Fibroblast of skin of abdomen (primary cell): ENCODE measurements around the gene GUCA2A.
A peak's percentile ranks its signal among the peaks of the same experiment; 100 is the strongest.

Experiments
- DNase-seq: peaks from one replicate; pipeline ENCODE4 v3.0.0-alpha.2; 2013

The GUCA2A gene

GRCh38 chr1:42153624-42154023 is 10.9 kb downstream of the GUCA2A start:
- no peak for DNase-seq

GRCh38 chr1:42152907-42153600 is 11.5 kb downstream of the GUCA2A start, which contains the start of gene GUCA2B:
Gene GUCA2B, plus strand, starts transcription at chr1:42153410. Its CDS starts 41 bp downstream, at chr1:42153451.
- no peak for DNase-seq

DNA sequence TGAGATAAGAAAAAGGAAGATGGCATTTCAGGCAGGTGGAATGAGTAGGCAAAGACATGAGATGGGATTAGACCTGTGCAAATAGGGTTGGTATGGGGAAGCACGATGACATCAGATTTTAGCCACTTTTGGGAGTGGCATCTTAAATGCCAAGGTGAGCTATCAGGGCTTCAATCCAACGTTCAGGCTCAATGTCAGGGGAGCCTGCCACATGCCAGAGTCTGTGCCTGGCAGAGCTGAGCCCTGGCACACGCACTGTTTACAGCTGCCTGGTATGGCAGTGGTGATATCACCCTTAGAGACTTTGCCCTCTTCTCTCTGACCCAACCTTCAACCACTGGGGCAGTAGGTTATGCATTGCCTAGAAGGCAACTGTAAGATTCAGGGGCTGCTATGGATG is 12.4 kb downstream of the GUCA2A start:
- no peak for DNase-seq

- no peak for DNase-seq
Observed at GRCh38 chr1:42150651-42151050, 13.9 kb downstream of the GUCA2A start.

GRCh38 chr1:42148166-42148565 is 16.4 kb downstream of the GUCA2A start:
- DNase-seq: no peak

GRCh38 chr1:42146626-42147320 is 17.8 kb downstream of the GUCA2A start:
- peak; percentile 42 for DNase-seq

- no peak for DNase-seq
Observed at GRCh38 chr1:42145764-42146625, 18.6 kb downstream of the GUCA2A start.

DNA sequence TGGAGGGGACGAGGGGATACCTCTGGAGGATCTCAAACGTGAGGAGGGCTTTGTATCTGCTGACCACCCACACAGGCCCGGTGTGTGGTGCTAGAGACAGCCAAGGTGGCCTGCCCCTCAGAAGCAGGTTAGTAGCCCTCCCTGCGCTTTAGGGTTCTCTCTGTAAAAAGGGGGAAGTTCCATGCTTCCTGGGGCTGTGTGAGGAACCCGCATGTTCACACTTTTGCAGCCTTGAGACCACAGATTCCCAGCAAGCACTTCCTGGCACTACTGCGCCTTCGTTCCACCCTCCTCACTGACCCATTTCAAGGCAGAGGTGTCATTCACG is 19.2 kb downstream of the GUCA2A start:
- DNase-seq: no peak

- DNase-seq: no peak
Observed at GRCh38 chr1:42144711-42145388, 19.7 kb downstream of the GUCA2A start.

DNA sequence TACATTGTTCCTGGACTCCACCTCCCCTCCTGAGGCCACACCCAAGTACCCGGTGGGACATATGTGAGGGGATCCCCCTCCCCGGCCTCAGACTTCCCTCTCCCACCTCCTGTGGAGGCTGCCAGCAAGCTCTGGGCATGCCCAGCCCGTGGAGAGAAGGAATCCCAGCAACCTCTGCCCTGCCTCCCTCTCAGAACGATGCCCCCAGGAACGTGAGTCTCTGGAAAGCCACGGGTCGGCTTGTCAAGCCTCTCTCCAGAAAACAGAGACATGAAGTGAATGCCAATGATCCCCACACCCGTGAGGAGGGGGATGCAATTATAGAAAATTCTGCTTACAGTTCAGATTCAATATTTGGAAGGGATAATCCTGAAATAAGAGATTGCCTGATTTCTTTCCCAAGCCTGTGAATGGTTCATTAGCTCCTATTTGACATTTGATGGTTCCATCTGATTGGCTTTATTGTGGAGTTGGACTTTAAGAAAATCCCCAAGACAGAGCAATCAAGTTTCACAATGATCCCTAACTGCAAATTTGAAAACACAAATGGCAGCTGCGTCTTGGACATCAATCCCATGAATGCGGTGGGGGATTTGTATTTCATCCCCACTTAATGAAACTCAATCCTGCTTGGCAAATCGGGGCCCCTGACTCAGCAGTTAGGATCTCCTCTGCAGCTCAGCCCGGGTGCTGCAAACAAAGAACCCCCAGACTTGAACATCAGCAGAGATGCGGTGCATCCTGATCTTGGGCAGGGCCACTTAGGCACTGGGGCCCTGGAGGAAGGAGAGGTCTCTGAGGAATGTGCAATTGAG is 20.4 kb downstream of the GUCA2A start:
- no peak for DNase-seq

DNA sequence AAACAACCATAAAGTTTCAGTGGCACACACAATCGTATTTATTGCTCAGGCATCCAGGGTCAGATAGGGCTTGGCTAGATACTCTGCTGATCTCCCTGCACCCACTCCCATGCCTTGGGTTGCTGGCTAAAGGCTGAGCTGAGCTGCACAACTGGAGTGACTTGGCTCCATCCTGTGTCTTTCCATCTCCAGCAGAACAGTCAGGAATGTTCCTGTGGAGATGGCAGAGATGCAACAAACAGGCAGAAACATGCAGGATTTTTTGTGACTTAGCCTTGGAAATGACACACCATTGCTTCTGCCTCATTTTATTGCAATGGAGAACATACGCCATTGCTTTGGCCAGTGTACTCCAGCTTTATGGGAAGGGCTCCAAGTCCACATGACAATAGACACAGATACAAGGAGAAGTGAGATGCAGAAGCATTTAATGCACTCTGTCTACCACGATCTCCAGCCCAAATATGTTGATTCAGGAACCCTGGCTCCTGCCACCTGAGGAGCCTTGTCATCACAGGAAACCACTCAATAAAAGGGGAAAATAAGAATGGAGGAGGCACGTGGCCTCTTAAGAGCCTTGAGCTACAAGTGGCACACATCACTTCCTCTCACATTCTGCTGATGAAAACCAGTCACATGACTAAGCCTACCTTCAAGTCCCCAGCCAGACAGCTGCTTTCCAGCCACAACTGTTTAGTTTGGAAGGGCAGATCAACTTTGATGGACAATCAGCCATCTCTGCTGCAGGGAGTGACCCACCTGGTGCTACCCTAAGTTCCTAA is 21.5 kb downstream of the GUCA2A start:
- no peak for DNase-seq

DNA sequence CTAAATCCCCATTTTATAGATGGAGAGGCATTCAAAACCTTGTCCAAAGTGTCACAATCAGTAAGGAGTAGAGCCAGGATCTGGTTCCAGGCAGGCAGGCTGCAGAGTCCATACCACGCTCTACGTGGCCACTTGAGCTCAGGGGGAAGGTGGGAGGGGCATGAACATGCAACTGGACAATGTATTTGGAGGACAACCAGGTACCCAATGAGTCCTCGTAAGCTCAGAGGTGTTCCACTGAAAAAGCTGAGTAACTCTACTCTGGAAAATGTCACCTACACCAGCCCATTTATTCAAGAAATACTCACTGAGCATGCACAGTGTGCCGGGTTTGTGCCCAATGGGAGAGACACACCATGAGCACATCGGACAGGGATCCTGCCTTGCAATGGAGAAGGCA is 22.6 kb downstream of the GUCA2A start:
- no peak for DNase-seq

DNA sequence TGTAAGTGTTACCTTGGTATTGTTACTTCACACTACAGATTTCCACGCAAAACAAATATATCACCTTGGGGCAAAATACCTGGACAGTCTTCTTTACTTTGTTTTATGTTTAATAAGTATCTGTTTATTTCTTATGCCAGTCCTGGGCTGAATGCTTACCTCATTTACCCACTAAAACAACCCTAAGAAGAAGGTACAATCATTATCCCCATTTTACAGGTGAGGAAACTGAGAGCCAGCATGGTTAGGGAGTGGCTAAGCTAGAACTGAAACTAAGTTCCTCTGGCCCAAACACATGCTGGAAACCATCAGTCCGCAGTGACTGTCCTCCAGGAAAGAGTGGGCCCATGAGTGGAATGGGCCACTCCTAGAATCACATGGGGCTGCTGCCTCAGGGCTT is 24.4 kb downstream of the GUCA2A start:
- no peak for DNase-seq

GRCh38 chr1:42139444-42139843 is 25.1 kb downstream of the GUCA2A start:
- no peak for DNase-seq

DNA sequence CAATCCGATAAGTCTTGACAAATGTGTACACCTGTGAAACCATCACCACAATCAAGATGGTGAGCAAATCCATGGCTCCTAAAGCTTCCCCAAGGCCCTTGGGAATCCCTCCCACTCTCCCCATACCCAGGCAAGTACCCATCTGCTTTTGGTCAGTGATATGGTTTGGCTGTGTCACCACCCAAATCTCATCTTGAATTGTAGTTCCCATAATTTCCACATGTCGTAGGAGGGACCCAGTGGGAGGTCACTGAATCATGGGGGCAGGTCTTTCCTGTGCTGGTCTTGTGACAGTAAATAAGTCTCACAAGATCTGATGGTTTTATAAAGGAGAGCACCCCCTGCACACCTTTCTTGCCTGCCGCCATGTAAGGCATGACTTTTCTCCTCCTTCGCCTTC is 26.0 kb downstream of the GUCA2A start:
- DNase-seq: no peak

- no peak for DNase-seq
Observed at GRCh38 chr1:42137766-42138165, 26.8 kb downstream of the GUCA2A start.

GRCh38 chr1:42136466-42136865 is 28.1 kb downstream of the GUCA2A start:
- DNase-seq: no peak

- no peak for DNase-seq
Observed at GRCh38 chr1:42135426-42135825, 29.1 kb downstream of the GUCA2A start.

DNA sequence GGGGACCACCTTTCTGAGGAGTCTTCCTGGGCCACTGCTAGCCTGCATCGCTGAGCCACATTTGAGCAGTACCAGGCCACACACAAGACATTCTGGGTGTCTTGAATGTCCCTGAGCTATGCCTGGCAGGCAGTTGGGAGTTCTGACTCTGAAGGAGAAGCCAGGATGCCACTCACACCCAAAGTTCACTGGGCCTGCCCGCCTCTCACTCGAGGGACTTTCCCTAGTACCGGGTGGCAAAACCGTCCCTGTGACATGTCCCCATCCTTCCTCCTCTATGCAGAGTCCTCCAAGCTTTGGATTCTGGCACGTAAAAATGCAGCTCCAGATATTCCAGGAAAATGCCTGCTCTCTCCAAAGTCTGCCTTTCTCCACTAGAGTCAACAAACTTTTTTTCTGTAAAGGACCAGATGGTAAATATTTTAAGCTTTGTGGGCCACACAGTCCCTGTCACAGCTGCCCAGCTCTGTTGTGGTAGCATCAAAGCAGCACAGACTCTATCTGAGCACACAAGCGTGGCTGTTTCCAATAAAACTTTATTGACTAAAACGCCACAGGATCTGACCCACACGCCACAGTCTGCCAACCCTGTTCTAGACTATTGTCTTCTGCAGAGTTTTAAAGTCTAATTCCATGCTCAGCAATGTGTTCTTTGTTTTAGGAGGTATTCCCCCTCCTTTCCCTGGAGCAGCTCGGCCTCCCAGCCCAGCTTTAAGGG is 30.6 kb downstream of the GUCA2A start:
- DNase-seq: no peak

DNA sequence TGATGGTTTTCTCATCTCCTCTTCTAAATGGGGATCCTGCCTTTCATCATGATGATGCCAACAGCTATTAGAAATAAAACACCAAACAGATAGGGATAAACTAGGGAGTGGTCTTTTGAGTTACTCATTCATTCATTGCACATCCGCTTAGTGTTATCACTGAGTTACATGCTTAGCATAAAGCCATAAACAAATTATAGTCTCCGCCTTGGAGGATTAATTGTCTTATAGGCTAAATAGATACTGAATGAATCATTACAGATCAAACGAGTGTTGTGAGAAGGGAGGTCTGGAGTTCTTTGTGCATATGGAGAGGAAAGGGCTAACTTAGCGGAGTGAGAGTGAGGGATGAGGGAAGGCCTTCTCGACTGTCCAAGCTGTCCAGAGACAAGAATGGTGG is 31.2 kb downstream of the GUCA2A start:
- DNase-seq: no peak
